Tibial nerve (tissue), 3 donors: ENCODE data around the gene BLCAP.

Source experiments
- EP300 ChIP-seq, 2 donors: sonication (generic); formaldehyde crosslinking; IDR thresholded peaks; one replicate each; pipeline ENCODE4 v1.6.1; 2017; ENCODE audit warnings: antibody characterized with exemption in 2 of 2, mild to moderate bottlenecking in 1 of 2
- POLR2A ChIP-seq, 2 donors: fragments of 450-650 bp; IDR thresholded peaks; one replicate each; pipeline ENCODE4 v1.6.1; 2017; ENCODE audit warnings: antibody characterized with exemption in 2 of 2, mild to moderate bottlenecking in 2 of 2, moderate library complexity in 2 of 2

DNA sequence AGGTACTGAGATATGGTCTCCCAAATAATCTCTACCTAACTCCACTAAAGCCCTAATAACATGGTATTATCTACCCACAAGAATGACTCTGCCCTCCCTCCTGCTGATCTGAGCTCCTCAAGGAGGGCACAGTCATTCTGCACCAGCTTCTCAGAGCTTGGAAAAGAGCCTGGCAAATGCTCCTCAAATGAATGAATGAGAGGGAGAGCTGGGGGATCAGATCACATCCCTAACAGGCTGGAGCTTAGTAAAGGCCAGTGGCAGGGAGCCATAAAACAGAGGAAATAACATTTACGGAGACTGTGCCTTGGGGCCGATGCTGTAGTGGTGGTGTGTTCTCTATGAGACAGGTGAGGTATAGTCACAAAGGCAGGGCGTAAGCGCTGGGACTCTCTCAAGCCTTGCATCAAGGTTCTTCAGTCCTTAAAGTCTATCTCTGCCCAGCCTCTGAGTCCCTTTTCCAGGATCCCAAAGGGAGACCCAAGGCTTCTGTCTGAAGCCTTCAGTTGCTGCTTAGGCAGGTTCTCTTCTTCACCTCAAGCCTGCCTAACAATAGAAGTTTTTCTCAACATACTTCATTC, 13.8 kb downstream of the BLCAP start:
- TF ChIP-seq EP300 (IDR thresholded peaks at IDR 0.05) (no peak), POLR2A (IDR thresholded peaks at IDR 0.05) (no peak)
